B cell (primary cell): ENCODE data around the gene PRKAR2A. TPM values are rescaled to one million over a fixed set of nuclear protein-coding genes. Genes with fewer than 3 reads are reported as not detected.
"Not testable (repeated sequence)": the region's sequence is repeated elsewhere in the genome, so short reads cannot be mapped to it uniquely, and the experiment has no call there.

Source experiments
- ATAC-seq: fragments of 200-7000 bp; cut with Tn5 transposase; one replicate; pipeline ENCODE4 v1.10.0; 2021; ENCODE audit warnings: low read depth, mild to moderate bottlenecking, moderate number of reproducible peaks, moderate library complexity
- CTCF ChIA-PET: fragments of 350-600 bp; sonication (Branson Sonifier 250); formaldehyde crosslinking; loops from one replicate; lab custom pipeline; 2021; ENCODE audit warnings: antibody characterized with exemption, inconsistent platforms; lab: Charles Lee
- POLR2A ChIA-PET: fragments of 350-600 bp; sonication (Branson Sonifier 250); formaldehyde crosslinking; loops from one replicate; lab custom pipeline; 2021; ENCODE audit warnings: antibody characterized with exemption; lab: Charles Lee
- DNase-seq: peaks from one replicate; pipeline ENCODE4 v3.0.0; 2013
- H2AFZ ChIP-seq: 2 replicates; pipeline ENCODE4 v1.6.1; 2012; ENCODE audit warnings: mild to moderate bottlenecking, low read depth, low read length; ENCODE audit not compliant: insufficient read depth, poor library complexity, severe bottlenecking
- H3K27ac ChIP-seq, 2 donors: 1 replicate in 1 of 2; 2 replicates in 1 of 2; pipeline ENCODE4 v1.5.1; 2012 to 2013; ENCODE audit warnings: low read length in 2 of 2, mild to moderate bottlenecking in 2 of 2, moderate library complexity in 1 of 2
- H3K27me3 ChIP-seq, 4 experiments: fragments of 200-600 bp in 1 of 4; sonication (generic) in 1 of 4; replicated peaks in 1 of 4; 1 replicate in 2 of 4; 2 replicates in 2 of 4; pipeline versions ENCODE4 v1.6.1 to v1.7.0; 2013 to 2016; ENCODE audit warnings: low read length in 3 of 4, mild to moderate bottlenecking in 2 of 4, mixed read lengths in 1 of 4, moderate library complexity in 1 of 4; ENCODE audit not compliant: insufficient read depth in 4 of 4, control insufficient read depth in 3 of 4; ENCODE audit errors: control extremely low read depth in 1 of 4
- H3K36me3 ChIP-seq, 2 experiments: replicated peaks in 1 of 2; 1 replicate in 1 of 2; 2 replicates in 1 of 2; pipeline versions ENCODE4 v1.6.1 to v1.7.1; 2013; ENCODE audit warnings: low read length in 1 of 2; ENCODE audit not compliant: insufficient read depth in 2 of 2, control insufficient read depth in 1 of 2; ENCODE audit errors: control extremely low read depth in 1 of 2, extremely low read depth in 1 of 2
- H3K4me1 ChIP-seq, 2 donors: fragments of 200-600 bp in 1 of 2; sonication (generic) in 1 of 2; 1 replicate in 1 of 2; 2 replicates in 1 of 2; pipeline versions ENCODE4 v1.5.1 to v1.6.1; 2013 to 2017; ENCODE audit warnings: low read length in 2 of 2; ENCODE audit not compliant: control insufficient read depth in 2 of 2, insufficient read depth in 2 of 2
- H3K4me2 ChIP-seq: replicated peaks from 2 replicates; pipeline ENCODE3; 2012; ENCODE audit warnings: mild to moderate bottlenecking, low read depth, low read length; ENCODE audit not compliant: poor library complexity, severe bottlenecking
- H3K4me3 ChIP-seq, 5 experiments: fragments of 200-600 bp in 1 of 5; sonication (generic) in 1 of 5; 1 replicate in 3 of 5; 2 replicates in 2 of 5; pipeline versions ENCODE4 v1.5.1 to v1.7.0; 2011 to 2016; ENCODE audit warnings: low read length in 4 of 5, mild to moderate bottlenecking in 4 of 5, low read depth in 2 of 5, control low read depth in 1 of 5, moderate library complexity in 1 of 5; ENCODE audit not compliant: insufficient read depth in 1 of 5; ENCODE audit errors: control extremely low read depth in 1 of 5, extremely low read depth in 1 of 5
- H3K79me2 ChIP-seq: fragments of 200-600 bp; sonication (generic); one replicate; pipeline ENCODE4 v1.6.0; 2016; ENCODE audit warnings: low read length; ENCODE audit not compliant: control insufficient read depth, insufficient read depth
- H3K9ac ChIP-seq: fragments of 200-600 bp; sonication (generic); 2 replicates; pipeline ENCODE4 v1.6.1; 2017; ENCODE audit warnings: mild to moderate bottlenecking, low read length, moderate library complexity
- H3K9me3 ChIP-seq, 3 donors: one replicate each; pipeline versions ENCODE4 v1.6.1 to v1.7.1; 2013; ENCODE audit warnings: low read length in 2 of 3; ENCODE audit not compliant: control insufficient read depth in 2 of 3, insufficient read depth in 1 of 3; ENCODE audit errors: control extremely low read depth in 1 of 3
- H4K20me1 ChIP-seq: 2 replicates; pipeline ENCODE4 v1.6.0; 2012; ENCODE audit warnings: mild to moderate bottlenecking, low read length; ENCODE audit not compliant: insufficient read depth, control insufficient read depth, poor library complexity, severe bottlenecking
- H3K27ac Mint-ChIP-seq: one replicate; pipeline ENCODE4 v1.8.0; 2021; ENCODE audit warnings: mixed read lengths
- H3K27me3 Mint-ChIP-seq: one replicate; pipeline ENCODE4 v1.8.0; 2021; ENCODE audit warnings: mixed read lengths
- H3K4me1 Mint-ChIP-seq: one replicate; pipeline ENCODE4 v1.8.0; 2021; ENCODE audit warnings: mixed read lengths
- H3K4me3 Mint-ChIP-seq: one replicate; pipeline ENCODE4 v1.8.0; 2021; ENCODE audit warnings: mixed read lengths
- H3K9me3 Mint-ChIP-seq: one replicate; pipeline ENCODE4 v1.8.0; 2022; ENCODE audit warnings: mixed read lengths; ENCODE audit not compliant: insufficient read depth
- EZH2 ChIP-seq: IDR thresholded peaks from 2 replicates; pipeline ENCODE4 v1.6.1; 2012; ENCODE audit warnings: borderline replicate concordance, low read depth, mild to moderate bottlenecking, moderate library complexity, low read length; ENCODE audit not compliant: insufficient read depth, poor library complexity, severe bottlenecking
- WGBS: methylation state at CpG from one replicate; pipeline ENCODE4 v1.1.5; 2013; ENCODE audit warnings: missing lambda C conversion rate; ENCODE audit not compliant: insufficient coverage; 5-methylcytosine and 5-hydroxymethylcytosine counted together
- intact Hi-C: fragments of 100-400 bp; cut with micrococcal nuclease; formaldehyde crosslinking; loops from one replicate; pipeline ENCODE4 v1.10.0; 2022
- polyA plus RNA-seq: library from polyadenylated mRNA; depleted of rRNA; stranded (reverse); fragments of >200 nt; gene quantifications from 2 replicates; pipeline ENCODE4 v1.2.3, GENCODE V29; 2012
- total RNA-seq, 2 donors: library from RNA; stranded (reverse); fragments of 120-200 nt in 1 of 2; gene quantifications; 1 replicate in 1 of 2; 2 replicates in 1 of 2; pipeline versions ENCODE4 v1.2.3 to v1.2.4, GENCODE V29; 2013 to 2022
- TF ChIP-seq, protein P1 (sequence below): fragments of 200-600 bp; IDR thresholded peaks from one replicate; pipeline ENCODE4 v1.8.0; 2022; ENCODE audit warnings: antibody characterized with exemption, mild to moderate bottlenecking

Gene PRKAR2A
- total and polyA plus RNA-seq, 2 donors (not counting 1 experiment from before 2014, with no cell fraction given), result 4.3 to 25.0 TPM

DNA sequence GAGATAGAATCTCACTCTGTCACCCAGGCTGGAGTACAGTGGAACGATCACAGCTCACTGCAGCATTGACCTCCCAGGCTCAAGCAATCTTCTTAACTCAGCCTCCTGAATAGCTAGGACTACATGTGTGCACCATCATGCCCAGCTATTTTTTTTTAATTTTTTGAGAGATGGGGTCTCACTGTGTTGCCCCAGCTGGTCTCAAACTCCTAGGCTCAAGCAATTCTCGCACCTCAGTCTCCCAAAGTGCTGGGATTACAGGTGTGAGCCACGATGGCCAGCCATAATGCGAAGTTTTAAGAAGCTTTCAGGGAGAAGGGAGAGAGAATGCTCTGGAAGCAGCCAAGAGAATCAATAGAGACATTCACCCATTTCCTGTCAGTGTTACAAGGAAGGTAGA lies 42.7 kb downstream of the PRKAR2A start:
- DNase-seq (no peak), ATAC-seq (no peak)
- no peak overlapping the region for H3K27ac Mint-ChIP-seq

DNA sequence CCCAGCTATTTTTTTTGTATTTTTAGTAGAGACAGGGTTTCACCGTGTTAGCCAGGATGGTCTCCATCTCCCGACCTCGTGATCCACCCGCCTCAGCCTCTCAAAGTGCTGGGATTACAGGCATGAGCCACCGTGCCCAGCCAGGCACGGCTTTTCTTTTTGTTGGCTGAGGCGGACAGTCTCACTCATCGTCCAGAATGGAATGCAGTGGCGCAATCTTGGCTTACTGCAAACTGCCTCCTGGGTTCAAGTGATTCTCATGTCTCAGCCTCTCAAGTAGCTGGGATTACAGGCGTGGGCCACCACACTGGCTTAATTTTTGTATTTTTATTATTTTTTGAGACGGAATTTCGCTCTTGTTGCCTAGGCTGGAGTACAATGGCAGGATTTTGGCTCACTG lies 46.8 kb downstream of the PRKAR2A start:
- H3K27ac ChIP-seq, intact Hi-C loops, POLR2A ChIA-PET, H3K4me2 ChIP-seq, H3K4me1 Mint-ChIP-seq, DNase-seq, H3K27ac Mint-ChIP-seq, H3K9ac ChIP-seq, H3K79me2 ChIP-seq, H3K36me3 ChIP-seq, H3K4me3 ChIP-seq, H3K27me3 Mint-ChIP-seq, H4K20me1 ChIP-seq, H3K9me3 ChIP-seq, H3K27me3 ChIP-seq, CTCF ChIA-PET, H3K4me3 Mint-ChIP-seq, ATAC-seq, H3K9me3 Mint-ChIP-seq, H3K4me1 ChIP-seq, H2AFZ ChIP-seq: not testable (repeated sequence)
- WGBS, result 98% methylated on average over 10 of the region's 12 CpGs

More for the DNA sequence above, 42.7 kb downstream of the PRKAR2A start:
- CTCF ChIA-PET, result interaction anchor here (0.6 kb wide), 1 partner anchor 14 kb away, joined by 4 read pairs; no protein-coding TSS in a partner anchor
- no peak for TF ChIP-seq EZH2
- TF ChIP-seq, protein P1, sequence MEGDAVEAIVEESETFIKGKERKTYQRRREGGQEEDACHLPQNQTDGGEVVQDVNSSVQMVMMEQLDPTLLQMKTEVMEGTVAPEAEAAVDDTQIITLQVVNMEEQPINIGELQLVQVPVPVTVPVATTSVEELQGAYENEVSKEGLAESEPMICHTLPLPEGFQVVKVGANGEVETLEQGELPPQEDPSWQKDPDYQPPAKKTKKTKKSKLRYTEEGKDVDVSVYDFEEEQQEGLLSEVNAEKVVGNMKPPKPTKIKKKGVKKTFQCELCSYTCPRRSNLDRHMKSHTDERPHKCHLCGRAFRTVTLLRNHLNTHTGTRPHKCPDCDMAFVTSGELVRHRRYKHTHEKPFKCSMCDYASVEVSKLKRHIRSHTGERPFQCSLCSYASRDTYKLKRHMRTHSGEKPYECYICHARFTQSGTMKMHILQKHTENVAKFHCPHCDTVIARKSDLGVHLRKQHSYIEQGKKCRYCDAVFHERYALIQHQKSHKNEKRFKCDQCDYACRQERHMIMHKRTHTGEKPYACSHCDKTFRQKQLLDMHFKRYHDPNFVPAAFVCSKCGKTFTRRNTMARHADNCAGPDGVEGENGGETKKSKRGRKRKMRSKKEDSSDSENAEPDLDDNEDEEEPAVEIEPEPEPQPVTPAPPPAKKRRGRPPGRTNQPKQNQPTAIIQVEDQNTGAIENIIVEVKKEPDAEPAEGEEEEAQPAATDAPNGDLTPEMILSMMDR, result no peak
- Histone ChIP-seq H3K9me3 (no peaks in the 10 kb centered on the region), H4K20me1 (no peaks in the 10 kb centered on the region), H3K36me3 (peaks cover 0 to 2% of the 10 kb centered on the region in 2 experiments), H3K4me1 (no peaks in the 10 kb centered on the region), H3K4me2 (no peak overlapping the region), H3K79me2 (peaks cover 6% of the 10 kb centered on the region), H3K9ac (no peak overlapping the region), H3K27ac (no peak overlapping the region), H3K4me3 (no peak overlapping the region), H2AFZ (no peak overlapping the region), H3K27me3 (no peaks in the 10 kb centered on the region)
- 100% methylated on average over 1 of the region's 4 CpGs for WGBS
- Mint-ChIP-seq H3K9me3 (no peaks in the 10 kb centered on the region), H3K4me3 (no peak overlapping the region), H3K27me3 (no peaks in the 10 kb centered on the region), H3K4me1 (no peaks in the 10 kb centered on the region)
- intact Hi-C loops, result no loop called here
- POLR2A ChIA-PET, result no interaction called here
